HepG2 (cell line): ENCODE measurements around the gene DPM2. TPM values are rescaled to one million over a fixed set of nuclear protein-coding genes. Genes with fewer than 3 reads are reported as not detected.

ENCODE experiments used
- ATF5 ChIP-seq: sonication (generic); formaldehyde crosslinking; IDR thresholded peaks from 2 replicates; pipeline ENCODE4 v1.4.0; 2020; ENCODE audit warnings: mild to moderate bottlenecking, low read depth, missing genetic modification reagents
- EHMT2 ChIP-seq: fragments of 200-600 bp; sonication (generic); IDR thresholded peaks from 2 replicates; pipeline ENCODE4 v1.7.0; 2017; ENCODE audit warnings: antibody characterized with exemption, low read depth, low read length, borderline replicate concordance
- FOXA3 ChIP-seq: IDR thresholded peaks from 2 replicates; pipeline ENCODE4 v1.6.1; 2016; ENCODE audit warnings: missing genetic modification reagents, missing compliant biosample characterization
- GATAD1 ChIP-seq: IDR thresholded peaks from 2 replicates; pipeline ENCODE4 v1.6.1; 2016; ENCODE audit warnings: missing genetic modification reagents, missing compliant biosample characterization
- NCOA2 ChIP-seq: sonication (generic); formaldehyde crosslinking; IDR thresholded peaks from 2 replicates; pipeline ENCODE4 v1.8.0; 2022; ENCODE audit warnings: inconsistent platforms
- PAX8 ChIP-seq: sonication (generic); formaldehyde crosslinking; IDR thresholded peaks from 2 replicates; pipeline ENCODE4 v1.8.0; 2022; ENCODE audit warnings: mild to moderate bottlenecking, missing genetic modification reagents, borderline replicate concordance
- PLSCR1 ChIP-seq: sonication (generic); formaldehyde crosslinking; IDR thresholded peaks from 2 replicates; pipeline ENCODE4 v1.5.0; 2020; ENCODE audit warnings: missing genetic modification reagents, mild to moderate bottlenecking, borderline replicate concordance
- SIN3A ChIP-seq: IDR thresholded peaks from 2 replicates; pipeline ENCODE4 v1.6.1; 2011; ENCODE audit warnings: low read depth, mild to moderate bottlenecking, control low read depth, low read length, borderline replicate concordance
- SMC3 ChIP-seq: IDR thresholded peaks from 2 replicates; pipeline ENCODE4 v1.6.1; 2011; ENCODE audit warnings: low read length, improper control_type of control experiment
- TCF7L2 ChIP-seq: IDR thresholded peaks from 2 replicates; pipeline ENCODE4 v1.6.1; 2011; ENCODE audit warnings: mild to moderate bottlenecking, low read depth, low read length, moderate library complexity
- TMF1 ChIP-seq: sonication (generic); formaldehyde crosslinking; IDR thresholded peaks from 2 replicates; pipeline ENCODE4 v1.8.1; 2022; ENCODE audit warnings: low read depth, missing genetic modification reagents
- ZNF224 ChIP-seq: sonication (generic); formaldehyde crosslinking; IDR thresholded peaks from 2 replicates; pipeline ENCODE4 v1.5.0; 2020; ENCODE audit warnings: mild to moderate bottlenecking, missing genetic modification reagents
- ZNF30 ChIP-seq: sonication (generic); formaldehyde crosslinking; IDR thresholded peaks from 2 replicates; pipeline ENCODE4 v1.5.0; 2020; ENCODE audit warnings: mild to moderate bottlenecking, missing genetic modification reagents
- ZNF33B ChIP-seq: sonication (generic); formaldehyde crosslinking; IDR thresholded peaks from 2 replicates; pipeline ENCODE4 v1.5.1; 2020; ENCODE audit warnings: mild to moderate bottlenecking, missing genetic modification reagents
- ZNF558 ChIP-seq: sonication (generic); formaldehyde crosslinking; IDR thresholded peaks from 2 replicates; pipeline ENCODE4 v1.9.0; 2022; ENCODE audit warnings: mild to moderate bottlenecking, missing genetic modification reagents, borderline replicate concordance
- ZNF660 ChIP-seq: sonication (generic); formaldehyde crosslinking; IDR thresholded peaks from 2 replicates; pipeline ENCODE4 v1.5.1; 2020; ENCODE audit warnings: mild to moderate bottlenecking, low read depth, missing genetic modification reagents, borderline replicate concordance
- ZNF83 ChIP-seq: sonication (generic); formaldehyde crosslinking; IDR thresholded peaks from 2 replicates; pipeline ENCODE4 v1.4.0; 2020; ENCODE audit warnings: missing genetic modification reagents, mild to moderate bottlenecking, borderline replicate concordance
- polyA plus RNA-seq, 8 experiments: library from polyadenylated mRNA; depleted of rRNA in 3 of 8; stranded (reverse) in 7 of 8; unstranded in 1 of 8; fragments of >200 nt; fragmentation: Illumina TruSeq in 4 of 8; extraction: Trizol in 4 of 8; gene quantifications; 2 replicates each; pipeline versions ENCODE4 v1.2.1 to v1.2.3, GENCODE V29; 2011 to 2016; ENCODE audit warnings: low read depth in 4 of 8, missing spikeins in 1 of 8, mixed read lengths in 1 of 8; ENCODE audit not compliant: insufficient read depth in 1 of 8
- total RNA-seq, 5 experiments: library from RNA; depleted of rRNA; stranded (reverse); fragments of >200 nt; fragmentation: Illumina TruSeq; extraction: Trizol; gene quantifications; 2 replicates each; pipeline ENCODE4 v1.2.3, GENCODE V29; 2016; ENCODE audit warnings: low read depth in 1 of 5
- TF ChIP-seq, protein P1 (sequence below): sonication (generic); formaldehyde crosslinking; IDR thresholded peaks from 2 replicates; pipeline ENCODE4 v1.8.0; 2022; ENCODE audit warnings: missing genetic modification reagents, mild to moderate bottlenecking, moderate library complexity, borderline replicate concordance
- TF ChIP-seq, protein P2 (sequence below): sonication (generic); formaldehyde crosslinking; IDR thresholded peaks from 2 replicates; pipeline ENCODE4 v1.8.1; 2023; ENCODE audit warnings: mild to moderate bottlenecking, missing genetic modification reagents
- TF ChIP-seq, protein P3 (sequence below): sonication (generic); formaldehyde crosslinking; IDR thresholded peaks from 2 replicates; pipeline ENCODE4 v1.4.0; 2020; ENCODE audit warnings: missing genetic modification reagents

Gene DPM2
- total and polyA plus RNA-seq, 2 of the 13 experiments (the other 11 are each of a cell fraction or from before 2014, with no cell fraction given): 24.8 to 35.3 TPM

- TF ChIP-seq, protein P1, sequence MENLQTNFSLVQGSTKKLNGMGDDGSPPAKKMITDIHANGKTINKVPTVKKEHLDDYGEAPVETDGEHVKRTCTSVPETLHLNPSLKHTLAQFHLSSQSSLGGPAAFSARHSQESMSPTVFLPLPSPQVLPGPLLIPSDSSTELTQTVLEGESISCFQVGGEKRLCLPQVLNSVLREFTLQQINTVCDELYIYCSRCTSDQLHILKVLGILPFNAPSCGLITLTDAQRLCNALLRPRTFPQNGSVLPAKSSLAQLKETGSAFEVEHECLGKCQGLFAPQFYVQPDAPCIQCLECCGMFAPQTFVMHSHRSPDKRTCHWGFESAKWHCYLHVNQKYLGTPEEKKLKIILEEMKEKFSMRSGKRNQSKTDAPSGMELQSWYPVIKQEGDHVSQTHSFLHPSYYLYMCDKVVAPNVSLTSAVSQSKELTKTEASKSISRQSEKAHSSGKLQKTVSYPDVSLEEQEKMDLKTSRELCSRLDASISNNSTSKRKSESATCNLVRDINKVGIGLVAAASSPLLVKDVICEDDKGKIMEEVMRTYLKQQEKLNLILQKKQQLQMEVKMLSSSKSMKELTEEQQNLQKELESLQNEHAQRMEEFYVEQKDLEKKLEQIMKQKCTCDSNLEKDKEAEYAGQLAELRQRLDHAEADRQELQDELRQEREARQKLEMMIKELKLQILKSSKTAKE (CRISPR knock-in tag): no peak
- no peak for TF ChIP-seq FOXA3
- TF ChIP-seq ATF5 (CRISPR knock-in tag): no peak
- TF ChIP-seq, protein P2, sequence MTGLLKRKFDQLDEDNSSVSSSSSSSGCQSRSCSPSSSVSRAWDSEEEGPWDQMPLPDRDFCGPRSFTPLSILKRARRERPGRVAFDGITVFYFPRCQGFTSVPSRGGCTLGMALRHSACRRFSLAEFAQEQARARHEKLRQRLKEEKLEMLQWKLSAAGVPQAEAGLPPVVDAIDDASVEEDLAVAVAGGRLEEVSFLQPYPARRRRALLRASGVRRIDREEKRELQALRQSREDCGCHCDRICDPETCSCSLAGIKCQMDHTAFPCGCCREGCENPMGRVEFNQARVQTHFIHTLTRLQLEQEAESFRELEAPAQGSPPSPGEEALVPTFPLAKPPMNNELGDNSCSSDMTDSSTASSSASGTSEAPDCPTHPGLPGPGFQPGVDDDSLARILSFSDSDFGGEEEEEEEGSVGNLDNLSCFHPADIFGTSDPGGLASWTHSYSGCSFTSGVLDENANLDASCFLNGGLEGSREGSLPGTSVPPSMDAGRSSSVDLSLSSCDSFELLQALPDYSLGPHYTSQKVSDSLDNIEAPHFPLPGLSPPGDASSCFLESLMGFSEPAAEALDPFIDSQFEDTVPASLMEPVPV: no peak
- TF ChIP-seq ZNF558 (CRISPR knock-in tag): no peak
- no peak for TF ChIP-seq PAX8 (CRISPR knock-in tag)
- TF ChIP-seq, protein P3, sequence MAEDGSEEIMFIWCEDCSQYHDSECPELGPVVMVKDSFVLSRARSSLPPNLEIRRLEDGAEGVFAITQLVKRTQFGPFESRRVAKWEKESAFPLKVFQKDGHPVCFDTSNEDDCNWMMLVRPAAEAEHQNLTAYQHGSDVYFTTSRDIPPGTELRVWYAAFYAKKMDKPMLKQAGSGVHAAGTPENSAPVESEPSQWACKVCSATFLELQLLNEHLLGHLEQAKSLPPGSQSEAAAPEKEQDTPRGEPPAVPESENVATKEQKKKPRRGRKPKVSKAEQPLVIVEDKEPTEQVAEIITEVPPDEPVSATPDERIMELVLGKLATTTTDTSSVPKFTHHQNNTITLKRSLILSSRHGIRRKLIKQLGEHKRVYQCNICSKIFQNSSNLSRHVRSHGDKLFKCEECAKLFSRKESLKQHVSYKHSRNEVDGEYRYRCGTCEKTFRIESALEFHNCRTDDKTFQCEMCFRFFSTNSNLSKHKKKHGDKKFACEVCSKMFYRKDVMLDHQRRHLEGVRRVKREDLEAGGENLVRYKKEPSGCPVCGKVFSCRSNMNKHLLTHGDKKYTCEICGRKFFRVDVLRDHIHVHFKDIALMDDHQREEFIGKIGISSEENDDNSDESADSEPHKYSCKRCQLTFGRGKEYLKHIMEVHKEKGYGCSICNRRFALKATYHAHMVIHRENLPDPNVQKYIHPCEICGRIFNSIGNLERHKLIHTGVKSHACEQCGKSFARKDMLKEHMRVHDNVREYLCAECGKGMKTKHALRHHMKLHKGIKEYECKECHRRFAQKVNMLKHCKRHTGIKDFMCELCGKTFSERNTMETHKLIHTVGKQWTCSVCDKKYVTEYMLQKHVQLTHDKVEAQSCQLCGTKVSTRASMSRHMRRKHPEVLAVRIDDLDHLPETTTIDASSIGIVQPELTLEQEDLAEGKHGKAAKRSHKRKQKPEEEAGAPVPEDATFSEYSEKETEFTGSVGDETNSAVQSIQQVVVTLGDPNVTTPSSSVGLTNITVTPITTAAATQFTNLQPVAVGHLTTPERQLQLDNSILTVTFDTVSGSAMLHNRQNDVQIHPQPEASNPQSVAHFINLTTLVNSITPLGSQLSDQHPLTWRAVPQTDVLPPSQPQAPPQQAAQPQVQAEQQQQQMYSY (CRISPR knock-in tag): no peak
- TF ChIP-seq EHMT2: no peak
- no peak for TF ChIP-seq TCF7L2
- TF ChIP-seq ZNF224 (CRISPR knock-in tag): no peak
- TF ChIP-seq ZNF83: no peak
- no peak for TF ChIP-seq SMC3
- no peak for TF ChIP-seq ZNF660
- no peak for TF ChIP-seq TMF1 (CRISPR knock-in tag)
- TF ChIP-seq NCOA2 (CRISPR knock-in tag): no peak
- no peak for TF ChIP-seq GATAD1 (CRISPR knock-in tag)
- no peak for TF ChIP-seq ZNF33B
- TF ChIP-seq PLSCR1 (CRISPR knock-in tag): no peak
- TF ChIP-seq SIN3A: 0 out of 2 replicates have a peak, but pooled peaks have one; percentile 9
- no peak for TF ChIP-seq ZNF30 (CRISPR knock-in tag)
These were observed 7.2 kb downstream of the DPM2 start, which contains the start of gene PIP5KL1 (continued) for GRCh38 chr9:127930231-127931091.
